Stimulated activated naive B cell treated with anti-CD40 and anti-IgM and Interleukin-4, amounts not matched to agents 10 μg/mL and 1 μg/mL and 100 μg/mL, for 72 hours (primary cell): ENCODE measurements around the gene DOCK9.

Experiments used
- ATAC-seq, 2 donors: fragments of 150-1000 bp; cut with Tn5 transposase; replicated peaks; 2 replicates each; pipeline ENCODE4 v1.10.0; 2021; ENCODE audit warnings: moderate library complexity in 1 of 2
- DNase-seq: peaks from one replicate; pipeline ENCODE4 v3.0.0; 2021
- H3K27ac Mint-ChIP-seq: one replicate; pipeline ENCODE4 v1.8.0; 2022; ENCODE audit warnings: mild to moderate bottlenecking, mixed read lengths
- H3K27me3 Mint-ChIP-seq, 2 donors: one replicate each; pipeline ENCODE4 v1.8.0; 2022; ENCODE audit warnings: mixed read lengths in 2 of 2
- H3K36me3 Mint-ChIP-seq, 2 donors: one replicate each; pipeline ENCODE4 v1.8.0; 2022; ENCODE audit warnings: mixed read lengths in 2 of 2, mild to moderate bottlenecking in 1 of 2
- H3K4me1 Mint-ChIP-seq, 2 donors: one replicate each; pipeline ENCODE4 v1.8.0; 2022; ENCODE audit warnings: mixed read lengths in 2 of 2, mild to moderate bottlenecking in 1 of 2
- H3K4me3 Mint-ChIP-seq, 2 donors: one replicate each; pipeline ENCODE4 v1.8.0; 2022; ENCODE audit warnings: mild to moderate bottlenecking in 2 of 2, mixed read lengths in 2 of 2, moderate library complexity in 1 of 2
- H3K9me3 Mint-ChIP-seq, 2 donors: one replicate each; pipeline ENCODE4 v1.8.0; 2022; ENCODE audit warnings: mixed read lengths in 2 of 2, mild to moderate bottlenecking in 1 of 2

Gene DOCK9

GRCh38 chr13:98858191-98858590 is 119.7 kb downstream of the DOCK9 start:
- ATAC-seq (no peak), DNase-seq (no peak)
- no peaks in the 10 kb centered on the region for H3K27me3 Mint-ChIP-seq
- H3K4me1 Mint-ChIP-seq, result peaks cover 5 to 8% of the 10 kb centered on the region in 2 donors
- no peak overlapping the region for H3K4me3 Mint-ChIP-seq
- H3K27ac Mint-ChIP-seq, result no peak overlapping the region
- no peaks in the 10 kb centered on the region for H3K9me3 Mint-ChIP-seq
- H3K36me3 Mint-ChIP-seq, result peaks cover 47 to 68% of the 10 kb centered on the region in 2 donors

GRCh38 chr13:98856983-98857382 is 120.9 kb downstream of the DOCK9 start:
- no peaks in the 10 kb centered on the region for H3K27me3 Mint-ChIP-seq
- peaks cover 5 to 8% of the 10 kb centered on the region in 2 donors for H3K4me1 Mint-ChIP-seq
- no peaks in the 10 kb centered on the region for H3K9me3 Mint-ChIP-seq
- DNase-seq, result no peak
- H3K4me3 Mint-ChIP-seq, result no peak overlapping the region
- H3K27ac Mint-ChIP-seq, result no peak overlapping the region
- peaks cover 38 to 56% of the 10 kb centered on the region in 2 donors for H3K36me3 Mint-ChIP-seq
- no peak for ATAC-seq

GRCh38 chr13:98854448-98854847 is 123.4 kb downstream of the DOCK9 start:
- H3K36me3 Mint-ChIP-seq, result peaks cover 30 to 41% of the 10 kb centered on the region in 2 donors

GRCh38 chr13:98853771-98854221 is 124.1 kb downstream of the DOCK9 start:
- no peaks in the 10 kb centered on the region for H3K27me3 Mint-ChIP-seq
- ATAC-seq, result peak; percentile 94 to 98

More at GRCh38 chr13:98854448-98854847, 123.4 kb downstream of the DOCK9 start:
- Mint-ChIP-seq H3K4me1 (peaks cover 5 to 8% of the 10 kb centered on the region in 2 donors), H3K9me3 (no peaks in the 10 kb centered on the region), H3K27ac (no peak overlapping the region), H3K27me3 (no peaks in the 10 kb centered on the region), H3K4me3 (no peak overlapping the region)
- ATAC-seq, result no peak
- no peak for DNase-seq

GRCh38 chr13:98851276-98851675 is 126.6 kb downstream of the DOCK9 start:
- Mint-ChIP-seq H3K27ac (no peak overlapping the region), H3K9me3 (no peaks in the 10 kb centered on the region), H3K4me1 (peaks cover 5 to 8% of the 10 kb centered on the region in 2 donors), H3K36me3 (peaks cover 26 to 40% of the 10 kb centered on the region in 2 donors), H3K4me3 (no peak overlapping the region), H3K27me3 (no peaks in the 10 kb centered on the region)
- ATAC-seq (no peak), DNase-seq (no peak)

More at GRCh38 chr13:98853771-98854221, 124.1 kb downstream of the DOCK9 start:
- DNase-seq, result peak; percentile 19
- Mint-ChIP-seq H3K27ac (no peak overlapping the region), H3K4me1 (peaks cover 5 to 8% of the 10 kb centered on the region in 2 donors), H3K4me3 (no peak overlapping the region), H3K36me3 (peaks cover 24 to 37% of the 10 kb centered on the region in 2 donors), H3K9me3 (no peaks in the 10 kb centered on the region)

- ATAC-seq, result no peak
- H3K27me3 Mint-ChIP-seq, result no peaks in the 10 kb centered on the region
- no peak for DNase-seq
- H3K4me3 Mint-ChIP-seq, result no peak overlapping the region
- peaks cover 3 to 5% of the 10 kb centered on the region in 2 donors for H3K4me1 Mint-ChIP-seq
- peaks cover 20 to 29% of the 10 kb centered on the region in 2 donors for H3K36me3 Mint-ChIP-seq
- H3K9me3 Mint-ChIP-seq, result no peaks in the 10 kb centered on the region
- H3K27ac Mint-ChIP-seq, result no peak overlapping the region
These were observed 129.1 kb downstream of the DOCK9 start for GRCh38 chr13:98848746-98849145.

GRCh38 chr13:98847780-98848179 is 130.1 kb downstream of the DOCK9 start:
- H3K4me1 Mint-ChIP-seq, result peaks cover 1 to 4% of the 10 kb centered on the region in 2 donors
- H3K9me3 Mint-ChIP-seq, result no peaks in the 10 kb centered on the region
- ATAC-seq (no peak), DNase-seq (no peak)
- no peak overlapping the region for H3K4me3 Mint-ChIP-seq
- peaks cover 18 to 27% of the 10 kb centered on the region in 2 donors for H3K36me3 Mint-ChIP-seq
- no peaks in the 10 kb centered on the region for H3K27me3 Mint-ChIP-seq
- H3K27ac Mint-ChIP-seq, result no peak overlapping the region

- H3K27ac Mint-ChIP-seq, result no peak overlapping the region
- ATAC-seq (no peak), DNase-seq (no peak)
- H3K27me3 Mint-ChIP-seq, result no peaks in the 10 kb centered on the region
- H3K4me1 Mint-ChIP-seq, result peaks cover 2 to 4% of the 10 kb centered on the region in 2 donors
- no peaks in the 10 kb centered on the region for H3K9me3 Mint-ChIP-seq
- H3K36me3 Mint-ChIP-seq, result peaks cover 19 to 30% of the 10 kb centered on the region in 2 donors
- no peak overlapping the region for H3K4me3 Mint-ChIP-seq
These were observed 130.9 kb downstream of the DOCK9 start for GRCh38 chr13:98846986-98847385.

- no peak overlapping the region for H3K27ac Mint-ChIP-seq
- peaks cover 2 to 4% of the 10 kb centered on the region in 2 donors for H3K4me1 Mint-ChIP-seq
- ATAC-seq (no peak), DNase-seq (no peak)
- no peak overlapping the region for H3K4me3 Mint-ChIP-seq
- H3K36me3 Mint-ChIP-seq, result peaks cover 20 to 30% of the 10 kb centered on the region in 2 donors
- H3K9me3 Mint-ChIP-seq, result no peaks in the 10 kb centered on the region
- H3K27me3 Mint-ChIP-seq, result no peaks in the 10 kb centered on the region
These were observed 131.3 kb downstream of the DOCK9 start for GRCh38 chr13:98846521-98846920.

- no peak overlapping the region for H3K4me3 Mint-ChIP-seq
- H3K27ac Mint-ChIP-seq, result no peak overlapping the region
- ATAC-seq (no peak), DNase-seq (no peak)
- no peaks in the 10 kb centered on the region for H3K27me3 Mint-ChIP-seq
- peaks cover 2 to 4% of the 10 kb centered on the region in 2 donors for H3K4me1 Mint-ChIP-seq
- no peaks in the 10 kb centered on the region for H3K9me3 Mint-ChIP-seq
- H3K36me3 Mint-ChIP-seq, result peaks cover 16 to 27% of the 10 kb centered on the region in 2 donors
These were observed 132.1 kb downstream of the DOCK9 start for GRCh38 chr13:98845742-98846141.

- Mint-ChIP-seq H3K4me3 (no peak overlapping the region), H3K36me3 (peaks cover 18 to 27% of the 10 kb centered on the region in 2 donors), H3K4me1 (peaks cover 3 to 4% of the 10 kb centered on the region in 2 donors), H3K27ac (no peak overlapping the region), H3K27me3 (no peaks in the 10 kb centered on the region), H3K9me3 (no peaks in the 10 kb centered on the region)
- DNase-seq (no peak), ATAC-seq (no peak)
These were observed 133.8 kb downstream of the DOCK9 start for GRCh38 chr13:98844021-98844420.

GRCh38 chr13:98843482-98843877 is 134.4 kb downstream of the DOCK9 start:
- Mint-ChIP-seq H3K27ac (no peak overlapping the region), H3K4me1 (peaks cover 3 to 4% of the 10 kb centered on the region in 2 donors), H3K4me3 (no peak overlapping the region), H3K27me3 (no peaks in the 10 kb centered on the region), H3K9me3 (no peaks in the 10 kb centered on the region), H3K36me3 (peaks cover 19 to 26% of the 10 kb centered on the region in 2 donors)
- DNase-seq (no peak), ATAC-seq (no peak)

GRCh38 chr13:98842858-98843481 is 134.9 kb downstream of the DOCK9 start:
- H3K4me3 Mint-ChIP-seq, result no peak overlapping the region
- no peaks in the 10 kb centered on the region for H3K9me3 Mint-ChIP-seq
- DNase-seq (peak; percentile 55), ATAC-seq (peak; percentile 84 to 91)
- H3K27me3 Mint-ChIP-seq, result no peaks in the 10 kb centered on the region
- H3K4me1 Mint-ChIP-seq, result peaks cover 3 to 4% of the 10 kb centered on the region in 2 donors
- peaks cover 18 to 21% of the 10 kb centered on the region in 2 donors for H3K36me3 Mint-ChIP-seq
- H3K27ac Mint-ChIP-seq, result no peak overlapping the region

- ATAC-seq, result no peak
- no peaks in the 10 kb centered on the region for H3K9me3 Mint-ChIP-seq
- peaks cover 3 to 4% of the 10 kb centered on the region in 2 donors for H3K4me1 Mint-ChIP-seq
- no peak overlapping the region for H3K27ac Mint-ChIP-seq
- H3K27me3 Mint-ChIP-seq, result no peaks in the 10 kb centered on the region
- H3K36me3 Mint-ChIP-seq, result peaks cover 16 to 18% of the 10 kb centered on the region in 2 donors
- no peak overlapping the region for H3K4me3 Mint-ChIP-seq
- no peak for DNase-seq
These were observed 135.8 kb downstream of the DOCK9 start for GRCh38 chr13:98842070-98842469.
